ENCODE measurements around the gene TRMT10A.
A peak's percentile ranks its signal among the peaks of the same experiment; 100 is the strongest.

TRMT10A gene, protein sequence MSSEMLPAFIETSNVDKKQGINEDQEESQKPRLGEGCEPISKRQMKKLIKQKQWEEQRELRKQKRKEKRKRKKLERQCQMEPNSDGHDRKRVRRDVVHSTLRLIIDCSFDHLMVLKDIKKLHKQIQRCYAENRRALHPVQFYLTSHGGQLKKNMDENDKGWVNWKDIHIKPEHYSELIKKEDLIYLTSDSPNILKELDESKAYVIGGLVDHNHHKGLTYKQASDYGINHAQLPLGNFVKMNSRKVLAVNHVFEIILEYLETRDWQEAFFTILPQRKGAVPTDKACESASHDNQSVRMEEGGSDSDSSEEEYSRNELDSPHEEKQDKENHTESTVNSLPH

DNA sequence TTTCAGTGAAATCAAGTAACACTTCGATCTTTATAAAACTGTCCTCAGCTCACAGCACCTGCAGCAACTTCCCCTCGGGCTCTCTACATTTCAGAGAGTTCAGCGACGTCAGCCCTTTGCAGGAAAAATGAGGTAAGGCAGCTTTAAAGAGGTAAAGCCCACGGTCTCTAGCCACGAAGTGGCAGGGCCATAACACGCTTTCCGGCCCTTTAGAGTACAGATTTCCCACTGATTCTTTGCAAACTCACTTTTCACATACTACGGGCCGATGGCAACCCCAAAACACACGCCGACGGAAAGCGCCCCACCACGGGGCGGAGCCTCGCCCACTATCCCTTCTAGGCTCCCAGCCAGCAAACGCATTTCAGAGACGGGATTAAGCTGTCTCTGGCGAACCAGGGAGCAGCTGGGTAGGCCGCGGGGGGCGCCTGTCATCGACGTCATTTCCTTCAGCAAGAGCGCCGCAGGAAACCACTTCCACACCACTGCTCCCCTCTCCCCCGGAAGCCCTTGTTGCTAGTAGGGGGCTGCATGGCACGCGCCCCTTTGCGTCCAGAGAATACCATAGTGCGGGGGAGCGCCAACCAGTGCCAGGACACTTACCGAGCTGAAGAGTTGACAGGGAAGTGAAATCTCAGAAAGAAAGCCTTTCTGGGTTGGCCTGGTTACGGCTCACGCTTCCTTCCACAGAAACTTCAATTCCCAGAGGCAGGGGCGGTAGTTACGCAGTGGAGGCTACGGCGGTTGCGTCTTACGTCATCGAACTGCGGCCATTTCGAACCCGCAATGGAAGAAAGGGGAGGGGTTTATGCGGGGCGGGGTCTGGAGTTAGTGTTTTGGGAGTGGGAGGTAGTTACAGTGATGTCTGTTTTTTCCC is at the start of gene TRMT10A:
TRMT10A (minus strand) TSS at position 730 of the 877 bp plus-strand sequence. CDS start 4,701 bp downstream, outside the sequence.
- peak; percentile 95 for DNase-seq

GRCh38 chr4:99612704-99613103 is 48.9 kb upstream of the TRMT10A start:
- no peak for DNase-seq

DNA sequence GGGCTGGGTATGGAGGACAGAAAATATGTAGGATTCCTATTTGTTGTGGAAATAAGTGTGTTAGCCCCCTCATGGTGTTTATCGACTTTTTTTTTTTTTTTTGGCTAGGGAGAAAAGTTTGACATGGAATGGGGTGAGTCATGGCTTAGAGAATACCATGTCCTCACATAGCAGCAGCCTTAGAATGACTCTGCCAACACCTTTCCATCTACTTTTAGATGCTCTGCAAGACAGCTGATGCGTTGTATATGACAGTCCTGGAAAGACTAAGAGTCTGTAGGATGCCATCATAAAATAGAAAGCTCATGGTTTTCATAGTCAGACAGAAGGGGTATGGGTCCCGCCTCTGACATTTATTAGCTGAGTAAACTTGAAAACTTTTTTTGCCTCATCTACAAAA is 48.4 kb upstream of the TRMT10A start:
- no peak for DNase-seq

GRCh38 chr4:99610605-99611175 is 46.9 kb upstream of the TRMT10A start:
- DNase-seq: no peak

DNA sequence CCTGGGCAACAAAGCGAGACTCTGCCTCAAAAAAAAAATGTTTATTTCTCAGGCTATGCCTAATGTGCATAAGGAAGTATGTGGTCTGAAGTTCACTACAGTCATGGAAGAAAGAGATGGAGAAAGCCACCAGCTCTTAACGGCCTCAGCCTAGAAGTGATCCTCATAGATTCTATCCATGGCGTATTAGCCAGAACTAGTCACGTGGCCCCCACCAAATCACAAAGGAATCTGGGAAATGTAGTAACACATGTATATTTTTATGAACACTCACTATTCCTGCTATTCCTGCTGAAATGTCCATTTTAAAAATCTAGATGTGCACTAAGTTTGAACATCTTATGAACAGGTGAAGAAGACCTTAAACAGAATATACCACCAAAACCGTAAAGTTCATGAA is 44.6 kb upstream of the TRMT10A start:
- DNase-seq: no peak

DNA sequence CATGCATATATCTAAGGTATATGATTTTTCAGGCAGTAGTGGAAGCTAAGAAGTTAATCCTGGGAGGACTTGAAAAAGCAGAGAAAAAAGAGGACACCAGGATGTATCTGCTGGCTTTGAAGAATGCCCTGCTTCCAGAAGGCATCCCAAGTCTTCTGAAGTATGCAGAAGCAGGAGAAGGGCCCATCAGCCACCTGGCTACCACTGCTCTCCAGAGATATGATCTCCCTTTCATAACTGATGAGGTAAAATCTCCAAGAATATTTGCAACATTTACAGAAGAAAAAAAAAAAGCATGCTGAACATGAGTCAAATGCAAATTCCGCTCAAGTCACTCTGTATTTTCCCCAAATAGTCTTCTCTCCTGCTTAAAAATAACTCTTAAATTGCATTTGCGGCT is 42.9 kb upstream of the TRMT10A start:
- no peak for DNase-seq

GRCh38 chr4:99594818-99595217 is 31.0 kb upstream of the TRMT10A start:
- no peak for DNase-seq

GRCh38 chr4:99593781-99594641 is 30.2 kb upstream of the TRMT10A start:
- no peak for DNase-seq

DNA sequence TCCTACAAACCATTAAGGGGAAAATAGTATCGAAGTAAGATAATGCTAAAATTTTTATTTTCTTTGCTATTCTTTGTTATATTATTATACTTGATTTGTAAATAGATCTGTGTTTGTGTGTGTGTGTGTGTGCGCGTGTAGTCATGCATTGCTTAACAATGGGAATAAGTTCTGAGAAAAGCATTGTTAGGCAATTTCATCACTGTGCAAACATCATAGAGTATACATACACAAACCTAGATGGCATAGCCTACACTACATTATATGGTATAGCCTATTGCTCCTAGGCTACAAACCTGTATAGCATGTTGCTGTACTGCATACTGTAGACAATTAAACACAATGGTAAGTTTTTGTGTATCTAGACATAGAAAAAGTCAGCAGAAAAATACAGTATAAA is 27.9 kb upstream of the TRMT10A start:
- DNase-seq: no peak

GRCh38 chr4:99587803-99588202 is 24.0 kb upstream of the TRMT10A start:
- DNase-seq: no peak

- no peak for DNase-seq
Observed at GRCh38 chr4:99587309-99587708, 23.5 kb upstream of the TRMT10A start.

- DNase-seq: no peak
Observed at GRCh38 chr4:99586797-99587196, 23.0 kb upstream of the TRMT10A start.

DNA sequence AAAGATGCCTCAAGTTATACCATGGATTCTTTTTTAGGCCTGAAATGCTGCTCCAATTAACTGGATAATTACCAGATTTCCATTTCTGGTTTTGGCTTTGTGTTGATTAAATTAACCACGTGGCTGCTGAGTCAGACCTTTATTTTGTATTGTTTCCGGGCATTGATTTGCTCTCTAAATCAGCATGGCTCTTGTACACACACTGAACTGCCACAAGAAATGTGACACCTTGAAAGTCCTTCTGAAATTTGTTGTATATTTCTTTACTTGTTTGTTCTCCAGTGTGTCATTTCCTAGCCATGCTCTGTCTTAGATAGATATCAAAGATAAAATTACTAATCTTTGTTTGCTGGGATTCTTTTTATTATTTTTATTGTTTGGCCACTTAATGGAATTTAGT is 22.5 kb upstream of the TRMT10A start:
- no peak for DNase-seq

- DNase-seq: no peak
Observed at GRCh38 chr4:99585516-99585915, 21.7 kb upstream of the TRMT10A start.

DNA sequence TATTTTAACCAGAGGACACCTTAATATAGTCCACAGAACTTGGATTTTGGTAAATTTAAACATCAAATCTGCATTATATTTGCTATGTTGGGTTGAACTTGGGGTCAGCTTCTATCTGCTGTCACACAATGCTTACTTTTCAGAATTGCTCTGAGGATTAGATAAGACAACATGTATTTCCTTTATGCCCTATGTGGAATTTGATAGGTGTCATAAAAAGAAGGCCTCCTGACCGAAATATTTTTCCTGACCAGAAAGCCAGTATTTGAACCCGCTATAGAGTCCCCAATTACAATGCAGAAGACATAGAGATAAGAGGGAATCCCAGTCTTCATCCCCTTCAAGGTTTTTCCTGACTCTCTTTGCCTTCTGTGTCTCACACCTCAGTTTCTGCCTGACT is 14.9 kb upstream of the TRMT10A start:
- DNase-seq: no peak

DNA sequence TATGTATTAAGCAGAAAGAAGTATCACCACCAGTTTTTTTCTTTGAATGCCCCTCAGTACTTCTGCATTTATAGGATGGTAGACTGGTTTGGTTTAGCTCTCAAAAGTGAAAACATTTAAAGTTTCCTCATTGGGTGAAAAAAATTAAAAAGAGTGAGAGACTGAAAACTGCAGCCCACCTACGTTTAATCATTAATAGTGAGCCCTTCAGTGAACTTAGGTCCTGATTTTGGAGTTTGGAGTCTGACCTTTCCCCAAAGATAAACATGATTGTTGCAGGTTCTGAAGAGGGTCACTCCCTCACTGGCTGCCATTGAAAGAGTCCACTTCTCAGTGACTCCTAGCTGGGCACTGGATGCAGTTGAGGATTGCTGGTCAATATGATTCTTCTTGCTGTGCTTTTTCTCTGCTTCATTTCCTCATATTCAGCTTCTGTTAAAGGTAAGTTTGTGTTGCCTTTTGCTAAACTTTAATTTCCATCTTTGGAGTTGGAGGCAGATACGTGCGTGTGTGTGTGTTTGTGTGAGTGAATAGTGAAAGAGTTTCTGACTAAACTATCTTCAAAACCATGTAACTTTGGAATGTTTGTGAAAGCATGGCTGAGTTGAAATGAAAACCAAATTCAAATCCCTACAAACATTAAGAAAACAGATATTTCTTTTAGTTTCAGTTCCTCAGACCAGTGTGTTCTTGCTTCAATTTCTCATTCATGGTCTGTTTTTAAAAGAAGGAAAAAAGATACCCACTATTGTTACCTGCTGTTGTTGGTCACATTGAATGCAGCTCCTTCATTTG is 10.9 kb upstream of the TRMT10A start, which contains the start of gene MTTP:
MTTP (plus strand) TSS at position 295 of the 795 bp plus-strand sequence; CDS start at position 381, 86 bp downstream.
- DNase-seq: no peak

DNA sequence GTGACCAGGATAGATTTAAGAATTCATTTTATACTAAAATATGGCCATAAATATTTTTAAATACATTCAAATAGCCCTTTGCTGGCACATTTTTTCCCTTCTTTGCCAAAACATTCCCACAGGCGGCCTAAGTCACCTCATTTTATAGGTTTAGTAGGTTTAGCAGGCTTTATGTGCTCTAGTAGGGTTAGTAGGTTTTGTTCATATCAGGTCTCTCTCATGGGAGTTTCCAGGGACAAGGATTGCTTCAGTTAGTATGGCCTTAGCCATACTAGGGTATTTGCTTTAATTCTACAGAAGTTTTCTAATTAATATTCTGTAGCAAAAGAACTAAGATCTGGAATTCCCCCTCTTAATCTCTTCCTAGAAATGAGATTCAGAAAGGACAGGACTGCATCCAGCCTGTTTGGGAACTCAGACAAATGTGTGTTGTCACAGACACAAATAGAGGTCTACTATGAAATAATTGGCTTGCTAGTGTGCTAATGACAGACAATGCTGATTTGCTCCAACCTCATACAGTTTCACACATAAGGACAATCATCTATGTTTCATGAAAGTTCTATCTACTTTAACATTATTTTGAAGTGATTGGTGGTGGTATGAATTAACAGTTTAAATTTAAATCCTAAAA is 10.0 kb upstream of the TRMT10A start:
- DNase-seq: no peak

DNA sequence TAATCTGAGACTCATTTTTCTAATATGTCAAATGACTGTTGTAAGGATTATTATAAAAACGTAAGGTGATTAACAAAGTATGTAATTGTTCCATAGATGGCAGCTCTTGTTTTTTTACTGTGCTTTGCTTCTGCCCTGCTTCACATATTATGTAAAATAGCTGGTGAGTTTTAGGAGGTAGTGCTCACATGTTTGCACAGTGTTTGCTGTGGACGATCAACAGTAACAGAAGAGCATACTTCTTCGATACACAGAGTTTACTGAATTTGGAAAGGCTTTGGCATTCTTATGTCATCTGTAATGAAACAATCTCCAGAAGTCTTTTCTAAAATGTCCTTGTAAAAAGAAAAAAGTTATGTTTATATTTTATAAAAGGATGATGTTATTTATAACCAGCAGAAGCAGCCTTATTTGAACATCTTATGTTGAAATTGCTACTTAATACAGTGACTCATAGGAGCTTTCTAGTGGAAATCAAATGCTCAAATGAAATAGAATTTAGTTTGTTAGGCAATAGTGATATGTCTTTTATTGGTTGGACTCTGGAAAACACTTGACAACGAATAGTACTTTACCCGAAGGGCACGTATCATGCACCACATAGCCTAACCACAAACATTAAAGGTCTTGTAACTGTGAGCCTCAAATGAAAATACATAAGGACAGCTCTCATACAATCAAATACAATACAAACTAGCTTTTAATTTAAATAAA is 8.8 kb upstream of the TRMT10A start:
- DNase-seq: no peak

GRCh38 chr4:99571883-99572282 is 8.0 kb upstream of the TRMT10A start:
- no peak for DNase-seq

- DNase-seq: no peak
Observed at GRCh38 chr4:99564921-99565320, 1.1 kb upstream of the TRMT10A start.

DNA sequence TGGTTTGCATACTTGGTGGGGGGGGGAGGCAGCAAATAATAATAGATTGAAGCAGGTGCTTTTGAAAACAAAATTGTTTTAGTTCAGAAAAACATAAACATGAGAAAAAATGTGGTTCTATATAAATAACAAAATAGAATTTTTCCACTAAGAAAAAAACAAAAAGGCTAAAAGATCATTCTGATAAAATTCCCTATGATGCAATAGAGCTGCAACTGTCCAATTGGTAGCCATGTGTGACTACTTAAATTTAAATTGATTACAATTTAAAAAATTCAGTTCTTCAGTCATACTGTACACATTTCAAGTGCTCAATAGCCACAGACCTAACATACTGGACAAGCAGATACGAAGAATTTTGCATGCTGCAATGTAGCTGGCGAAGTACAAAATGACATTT is 11.0 kb downstream of the TRMT10A start:
- no peak for DNase-seq
